ENCODE data around the gene CLSTN1.

The CLSTN1 gene

GRCh38 chr1:9823943-9824701 lies at the start of gene CLSTN1:
TSS of gene CLSTN1 (minus strand) at chr1:9823965. CDS start at chr1:9823733, 232 bp downstream.
- no peak for FAIRE-seq

GRCh38 chr1:9873385-9873784 lies 49.6 kb upstream of the CLSTN1 start:
- no peak for FAIRE-seq

GRCh38 chr1:9872430-9873165 lies 48.8 kb upstream of the CLSTN1 start:
- FAIRE-seq, result no peak

- no peak for FAIRE-seq
Measured at GRCh38 chr1:9871707-9872425, 48.1 kb upstream of the CLSTN1 start.

GRCh38 chr1:9871021-9871420 lies 47.3 kb upstream of the CLSTN1 start:
- FAIRE-seq, result no peak

GRCh38 chr1:9870572-9870971 lies 46.8 kb upstream of the CLSTN1 start:
- no peak for FAIRE-seq

- no peak for FAIRE-seq
Measured at GRCh38 chr1:9869831-9870251, 46.1 kb upstream of the CLSTN1 start.

- no peak for FAIRE-seq
Measured at GRCh38 chr1:9868244-9868590, 44.5 kb upstream of the CLSTN1 start.

GRCh38 chr1:9867408-9868243 lies 43.9 kb upstream of the CLSTN1 start:
- FAIRE-seq, result peak; percentile 36

- no peak for FAIRE-seq
Measured at GRCh38 chr1:9866836-9867235, 43.1 kb upstream of the CLSTN1 start.

GRCh38 chr1:9865724-9866123 lies 42.0 kb upstream of the CLSTN1 start:
- no peak for FAIRE-seq

GRCh38 chr1:9863371-9863770 lies 39.6 kb upstream of the CLSTN1 start:
- no peak for FAIRE-seq

GRCh38 chr1:9861360-9861759 lies 37.6 kb upstream of the CLSTN1 start:
- FAIRE-seq, result no peak

GRCh38 chr1:9860887-9861286 lies 37.1 kb upstream of the CLSTN1 start:
- FAIRE-seq, result no peak

GRCh38 chr1:9859281-9860014 lies 35.7 kb upstream of the CLSTN1 start:
- no peak for FAIRE-seq

GRCh38 chr1:9858293-9859035 lies 34.7 kb upstream of the CLSTN1 start:
- FAIRE-seq, result no peak

- no peak for FAIRE-seq
Measured at GRCh38 chr1:9855186-9855585, 31.4 kb upstream of the CLSTN1 start.

- no peak for FAIRE-seq
Measured at GRCh38 chr1:9853249-9853595, 29.5 kb upstream of the CLSTN1 start.

GRCh38 chr1:9852410-9853248 lies 28.9 kb upstream of the CLSTN1 start:
- FAIRE-seq, result peak; percentile 93

GRCh38 chr1:9852004-9852403 lies 28.2 kb upstream of the CLSTN1 start:
- no peak for FAIRE-seq
